Measurements from ENCODE around the gene SUSD3. TPM values are rescaled to one million over a fixed set of nuclear protein-coding genes. Genes with fewer than 3 reads are reported as not detected.

Gene SUSD3
- total RNA-seq, 1 experiment from 2014 or later: 5.0 TPM

DNA sequence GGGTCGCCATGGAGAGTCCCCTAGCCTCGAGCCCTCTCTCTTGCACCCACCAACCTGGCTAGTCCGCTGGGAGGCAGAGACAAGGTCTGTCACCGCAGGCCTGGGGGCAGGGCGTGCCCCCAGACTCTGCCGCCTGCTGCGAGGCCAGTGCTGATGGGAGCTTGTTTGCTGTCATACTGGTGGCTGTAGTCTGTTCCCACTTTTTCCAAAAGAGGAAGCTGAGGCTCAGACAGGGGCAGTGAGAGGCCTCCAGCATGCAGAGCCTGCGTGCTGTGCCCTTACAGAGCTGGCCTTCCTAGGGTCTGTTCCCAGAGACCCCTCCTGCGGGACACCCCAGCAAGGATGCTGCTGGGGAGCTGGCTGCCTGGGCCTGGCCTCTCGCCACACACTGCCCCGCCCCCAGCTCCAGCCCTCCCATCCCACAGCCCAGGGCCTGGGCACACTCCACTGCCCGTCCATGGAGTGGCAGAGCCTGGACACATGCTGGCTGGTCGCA lies 21.0 kb upstream of the SUSD3 start:
- Histone ChIP-seq H3K36me3 (ENCODE audit: control insufficient read depth, insufficient read depth, low read length) (no peaks in the 10 kb centered on the region), H3K4me3 (ENCODE audit: low read depth in 2 of 2, low read length in 2 of 2) (no peak overlapping the region), H3K4me1 (ENCODE audit: control insufficient read depth, insufficient read depth, low read length) (no peaks in the 10 kb centered on the region), H3K27ac (ENCODE audit: low read length) (no peak overlapping the region), H3K9me3 (ENCODE audit: control insufficient read depth, insufficient read depth, low read depth, low read length) (no peaks in the 10 kb centered on the region), H3K27me3 (ENCODE audit: control insufficient read depth, insufficient read depth, low read length) (no peaks in the 10 kb centered on the region)
- POLR2A ChIA-PET: no interaction called here
- intact Hi-C loops (cut with micrococcal nuclease; ENCODE audit: unreplicated experiment) (no loop called here), in situ Hi-C loops (cut with HindIII; ENCODE audit: low pct_unique_long_range_greater_than_20kb, low sequenced_read_pairs) (no loop called here)
- DNase-seq (ENCODE audit: low read depth, low spot score) (no peak), ATAC-seq (no peak)
- CTCF ChIA-PET: no interaction called here
- TF ChIP-seq TCF7L2 (IDR thresholded peaks at IDR 0.05; ENCODE audit: low read depth, low read length): no peak
- TF ChIP-seq, protein P1, sequence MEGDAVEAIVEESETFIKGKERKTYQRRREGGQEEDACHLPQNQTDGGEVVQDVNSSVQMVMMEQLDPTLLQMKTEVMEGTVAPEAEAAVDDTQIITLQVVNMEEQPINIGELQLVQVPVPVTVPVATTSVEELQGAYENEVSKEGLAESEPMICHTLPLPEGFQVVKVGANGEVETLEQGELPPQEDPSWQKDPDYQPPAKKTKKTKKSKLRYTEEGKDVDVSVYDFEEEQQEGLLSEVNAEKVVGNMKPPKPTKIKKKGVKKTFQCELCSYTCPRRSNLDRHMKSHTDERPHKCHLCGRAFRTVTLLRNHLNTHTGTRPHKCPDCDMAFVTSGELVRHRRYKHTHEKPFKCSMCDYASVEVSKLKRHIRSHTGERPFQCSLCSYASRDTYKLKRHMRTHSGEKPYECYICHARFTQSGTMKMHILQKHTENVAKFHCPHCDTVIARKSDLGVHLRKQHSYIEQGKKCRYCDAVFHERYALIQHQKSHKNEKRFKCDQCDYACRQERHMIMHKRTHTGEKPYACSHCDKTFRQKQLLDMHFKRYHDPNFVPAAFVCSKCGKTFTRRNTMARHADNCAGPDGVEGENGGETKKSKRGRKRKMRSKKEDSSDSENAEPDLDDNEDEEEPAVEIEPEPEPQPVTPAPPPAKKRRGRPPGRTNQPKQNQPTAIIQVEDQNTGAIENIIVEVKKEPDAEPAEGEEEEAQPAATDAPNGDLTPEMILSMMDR (IDR thresholded peaks at IDR 0.05): no peak
- TF ChIP-seq, protein P2, sequence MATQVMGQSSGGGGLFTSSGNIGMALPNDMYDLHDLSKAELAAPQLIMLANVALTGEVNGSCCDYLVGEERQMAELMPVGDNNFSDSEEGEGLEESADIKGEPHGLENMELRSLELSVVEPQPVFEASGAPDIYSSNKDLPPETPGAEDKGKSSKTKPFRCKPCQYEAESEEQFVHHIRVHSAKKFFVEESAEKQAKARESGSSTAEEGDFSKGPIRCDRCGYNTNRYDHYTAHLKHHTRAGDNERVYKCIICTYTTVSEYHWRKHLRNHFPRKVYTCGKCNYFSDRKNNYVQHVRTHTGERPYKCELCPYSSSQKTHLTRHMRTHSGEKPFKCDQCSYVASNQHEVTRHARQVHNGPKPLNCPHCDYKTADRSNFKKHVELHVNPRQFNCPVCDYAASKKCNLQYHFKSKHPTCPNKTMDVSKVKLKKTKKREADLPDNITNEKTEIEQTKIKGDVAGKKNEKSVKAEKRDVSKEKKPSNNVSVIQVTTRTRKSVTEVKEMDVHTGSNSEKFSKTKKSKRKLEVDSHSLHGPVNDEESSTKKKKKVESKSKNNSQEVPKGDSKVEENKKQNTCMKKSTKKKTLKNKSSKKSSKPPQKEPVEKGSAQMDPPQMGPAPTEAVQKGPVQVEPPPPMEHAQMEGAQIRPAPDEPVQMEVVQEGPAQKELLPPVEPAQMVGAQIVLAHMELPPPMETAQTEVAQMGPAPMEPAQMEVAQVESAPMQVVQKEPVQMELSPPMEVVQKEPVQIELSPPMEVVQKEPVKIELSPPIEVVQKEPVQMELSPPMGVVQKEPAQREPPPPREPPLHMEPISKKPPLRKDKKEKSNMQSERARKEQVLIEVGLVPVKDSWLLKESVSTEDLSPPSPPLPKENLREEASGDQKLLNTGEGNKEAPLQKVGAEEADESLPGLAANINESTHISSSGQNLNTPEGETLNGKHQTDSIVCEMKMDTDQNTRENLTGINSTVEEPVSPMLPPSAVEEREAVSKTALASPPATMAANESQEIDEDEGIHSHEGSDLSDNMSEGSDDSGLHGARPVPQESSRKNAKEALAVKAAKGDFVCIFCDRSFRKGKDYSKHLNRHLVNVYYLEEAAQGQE (IDR thresholded peaks at IDR 0.05; ENCODE audit: insufficient read depth in 1 of 2, low read depth in 2 of 2, low read length in 1 of 2): no peak
- TF ChIP-seq POLR2AphosphoS5 (IDR thresholded peaks at IDR 0.05; ENCODE audit: low read depth, low read length): no peak
- no peak for TF ChIP-seq SIN3A (IDR thresholded peaks at IDR 0.05; ENCODE audit: borderline replicate concordance, insufficient read depth, low read depth, low read length)
- BruUV-seq (replicated peaks): no TSS peak

DNA sequence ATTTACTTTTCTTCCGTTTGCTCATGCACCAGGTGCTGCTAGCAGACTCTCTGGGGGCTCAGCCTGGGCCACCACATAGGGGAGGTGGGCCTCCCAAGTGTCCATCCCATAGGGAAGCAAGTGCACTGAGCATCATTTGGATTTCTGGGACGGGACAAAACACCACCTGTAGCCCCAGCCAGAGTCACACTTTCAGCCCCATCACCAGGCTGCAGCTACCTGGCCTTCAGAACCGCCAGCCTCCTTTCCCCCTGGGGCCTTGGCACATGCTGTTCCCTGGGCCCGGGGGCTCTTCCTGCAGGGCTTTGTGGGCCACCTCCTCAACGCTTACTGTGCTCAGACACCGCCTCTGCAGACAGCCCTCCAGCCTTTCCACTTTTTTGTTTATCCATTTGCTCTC lies 19.6 kb upstream of the SUSD3 start:
- Histone ChIP-seq H3K4me3 (ENCODE audit: low read depth in 2 of 2, low read length in 2 of 2) (no peak overlapping the region), H3K27me3 (ENCODE audit: control insufficient read depth, insufficient read depth, low read length) (no peaks in the 10 kb centered on the region), H3K36me3 (ENCODE audit: control insufficient read depth, insufficient read depth, low read length) (no peaks in the 10 kb centered on the region), H3K27ac (ENCODE audit: low read length) (no peak overlapping the region), H3K9me3 (ENCODE audit: control insufficient read depth, insufficient read depth, low read depth, low read length) (no peaks in the 10 kb centered on the region), H3K4me1 (ENCODE audit: control insufficient read depth, insufficient read depth, low read length) (no peaks in the 10 kb centered on the region)
- TF ChIP-seq, protein P2 (IDR thresholded peaks at IDR 0.05; ENCODE audit: insufficient read depth in 1 of 2, low read depth in 2 of 2, low read length in 1 of 2): no peak
- TF ChIP-seq POLR2AphosphoS5 (IDR thresholded peaks at IDR 0.05; ENCODE audit: low read depth, low read length): no peak
- TF ChIP-seq, protein P1 (IDR thresholded peaks at IDR 0.05): no peak
- no peak for TF ChIP-seq SIN3A (IDR thresholded peaks at IDR 0.05; ENCODE audit: borderline replicate concordance, insufficient read depth, low read depth, low read length)
- no peak for TF ChIP-seq TCF7L2 (IDR thresholded peaks at IDR 0.05; ENCODE audit: low read depth, low read length)
- ChIA-PET POLR2A (no interaction called here), CTCF (no interaction called here)
- BruUV-seq (replicated peaks): no TSS peak
- ATAC-seq (no peak), DNase-seq (ENCODE audit: low read depth, low spot score) (no peak)
- intact Hi-C loops (cut with micrococcal nuclease; ENCODE audit: unreplicated experiment) (no loop called here), in situ Hi-C loops (cut with HindIII; ENCODE audit: low pct_unique_long_range_greater_than_20kb, low sequenced_read_pairs) (no loop called here)
